NK-92 treated with Interleukin-12 subunit alpha and Interleukin-12 subunit beta, amount 100 ng/mL, for 24 hours (cell line): Measurements from ENCODE around the gene IL11RA.
A peak's percentile ranks its signal among the peaks of the same experiment; 100 is the strongest.
"Not testable (repeated sequence)": the region's sequence is repeated elsewhere in the genome, so short reads cannot be mapped to it uniquely, and the experiment has no call there.

Source experiments
- DNase-seq: peaks from one replicate; lab custom pipeline; 2025; lab: John Stamatoyannopoulos, UW

Gene IL11RA

DNA sequence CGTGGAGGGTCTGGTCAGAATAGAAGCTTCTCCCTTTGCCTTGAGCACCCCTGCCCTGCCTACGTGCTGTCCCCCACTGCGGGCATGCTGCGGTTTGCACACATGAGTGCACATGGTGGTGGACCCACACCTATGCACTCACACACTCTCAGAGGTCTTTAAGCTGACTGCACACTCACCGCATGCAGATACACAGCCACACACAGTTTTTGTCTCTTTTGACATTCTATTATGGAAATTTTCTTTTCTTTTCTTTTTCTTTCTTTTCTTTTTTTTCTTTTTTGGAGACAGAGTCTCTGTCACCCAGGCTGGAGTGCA, 22.5 kb upstream of the IL11RA start:
- no peak for DNase-seq

DNA sequence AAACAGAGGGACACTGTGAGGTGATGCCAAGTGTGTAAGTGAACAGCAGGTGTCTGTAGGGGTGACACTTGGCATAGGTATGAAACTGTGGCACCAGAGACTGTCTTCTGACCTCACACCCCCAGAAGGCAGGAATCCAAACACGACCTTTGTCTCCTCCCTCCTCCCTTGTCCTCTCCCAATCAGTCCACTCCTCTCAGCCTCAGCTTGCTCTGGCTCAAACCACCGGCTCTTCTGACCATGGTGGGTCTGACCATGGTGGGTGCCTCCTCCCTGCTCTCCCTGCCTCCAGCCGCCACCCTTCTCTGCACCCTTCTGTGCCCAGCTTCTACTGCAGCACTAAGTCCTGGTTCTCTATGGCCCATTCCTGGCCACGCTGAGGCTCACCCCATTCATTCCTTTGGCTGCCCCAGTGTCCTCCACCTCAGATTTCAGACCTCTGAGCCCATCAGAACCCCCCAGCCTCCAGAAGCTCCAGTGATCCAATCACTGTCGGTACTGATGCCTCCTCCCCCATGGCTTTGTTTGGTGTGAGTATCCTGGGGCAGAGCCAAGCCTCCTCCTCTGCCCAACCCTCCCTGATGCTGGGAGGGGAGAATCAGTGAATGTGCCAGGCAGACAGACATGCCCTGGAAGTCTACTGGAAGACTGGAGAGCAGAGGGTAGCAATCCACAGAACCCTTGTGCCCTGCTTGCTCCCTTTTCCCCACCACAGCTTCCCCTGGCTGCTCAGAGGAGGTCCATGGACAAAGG, 21.4 kb upstream of the IL11RA start:
- DNase-seq: no peak

DNA sequence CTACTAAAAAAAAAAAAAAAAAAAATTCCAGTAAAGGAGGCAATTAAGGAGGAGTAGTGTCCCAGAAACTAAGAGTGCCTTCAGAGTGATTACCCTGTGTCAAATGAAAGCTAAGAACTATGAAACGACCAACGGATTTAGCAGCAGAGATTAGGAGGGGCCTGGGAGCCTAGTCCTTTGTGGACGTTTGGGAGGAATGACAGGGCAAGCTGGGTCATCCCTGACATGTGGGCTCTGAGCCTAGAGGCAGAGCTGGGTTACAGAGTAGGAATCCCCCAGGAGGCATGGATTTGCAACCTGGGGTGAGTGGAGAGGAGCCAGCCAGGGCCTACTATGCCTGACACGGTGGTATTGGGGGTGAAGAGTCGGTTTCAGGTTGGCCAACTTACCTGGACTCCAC, 18.8 kb upstream of the IL11RA start:
- DNase-seq: no peak

DNA sequence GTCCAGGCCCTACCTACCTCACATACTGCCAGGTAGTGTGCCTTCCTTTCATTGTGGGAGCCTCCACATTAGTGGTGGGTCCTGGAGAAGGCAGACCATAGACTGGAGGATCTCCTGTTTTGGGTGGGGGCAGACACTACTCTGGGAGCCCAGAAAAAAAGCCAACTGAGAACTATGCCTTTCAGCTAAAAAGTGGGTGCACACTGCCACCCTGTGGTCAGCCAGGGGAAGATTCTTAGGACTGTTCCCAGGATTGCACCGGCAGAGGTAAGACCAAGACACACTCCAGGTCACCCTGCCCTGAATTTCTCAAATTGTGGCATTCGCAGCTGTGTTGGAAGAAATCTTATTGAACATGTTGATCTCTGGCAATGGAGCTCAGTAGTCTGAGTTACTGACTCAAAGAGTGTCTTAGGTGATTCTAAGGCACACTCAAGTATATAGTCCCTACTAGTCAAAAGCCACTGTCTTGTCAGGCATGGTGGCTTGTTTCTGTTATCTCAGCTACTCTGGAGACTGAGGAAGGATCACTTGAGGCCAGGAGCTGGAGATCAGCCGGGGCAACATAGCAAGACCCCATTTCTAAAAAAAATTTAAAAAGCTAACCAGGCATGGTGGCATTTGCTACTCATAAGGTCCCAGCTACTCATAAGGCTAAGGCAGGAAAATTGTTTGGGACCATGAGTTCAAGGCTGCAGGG, 18.0 kb upstream of the IL11RA start:
- DNase-seq: peak; percentile 45

DNA sequence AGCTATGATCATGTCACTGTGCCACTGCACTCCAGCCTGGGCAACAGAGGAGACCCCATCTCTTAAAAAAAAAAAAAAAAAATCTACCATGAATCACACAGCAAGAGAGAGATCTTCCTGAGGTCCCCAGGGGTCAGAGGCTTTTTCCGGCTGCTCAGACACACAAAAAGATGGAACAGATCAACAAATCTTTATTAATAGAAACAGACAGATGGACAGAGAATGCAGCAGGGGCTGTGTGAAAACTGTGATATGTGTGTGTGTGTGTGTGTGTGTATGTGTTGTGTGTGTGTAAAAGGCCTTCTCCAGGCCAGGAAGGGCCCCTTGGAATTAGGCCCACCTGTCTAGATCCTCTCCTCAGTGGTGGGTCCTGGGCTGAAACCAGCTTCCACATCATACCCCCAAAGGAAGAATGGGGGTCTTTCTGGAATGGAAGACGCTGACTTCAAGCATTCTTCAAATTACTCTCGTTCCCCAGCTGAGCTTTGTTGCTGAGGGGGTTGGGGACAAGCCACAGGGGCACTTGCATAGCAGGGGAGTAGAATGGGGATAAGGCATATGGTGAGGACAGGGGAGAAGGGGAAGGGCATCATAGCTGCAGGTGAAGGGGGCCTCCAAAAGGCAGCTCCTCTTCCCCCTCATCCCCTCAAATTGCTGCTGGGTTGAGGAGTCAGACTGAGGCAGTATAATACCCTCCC, 17.3 kb upstream of the IL11RA start:
- no peak for DNase-seq

DNA sequence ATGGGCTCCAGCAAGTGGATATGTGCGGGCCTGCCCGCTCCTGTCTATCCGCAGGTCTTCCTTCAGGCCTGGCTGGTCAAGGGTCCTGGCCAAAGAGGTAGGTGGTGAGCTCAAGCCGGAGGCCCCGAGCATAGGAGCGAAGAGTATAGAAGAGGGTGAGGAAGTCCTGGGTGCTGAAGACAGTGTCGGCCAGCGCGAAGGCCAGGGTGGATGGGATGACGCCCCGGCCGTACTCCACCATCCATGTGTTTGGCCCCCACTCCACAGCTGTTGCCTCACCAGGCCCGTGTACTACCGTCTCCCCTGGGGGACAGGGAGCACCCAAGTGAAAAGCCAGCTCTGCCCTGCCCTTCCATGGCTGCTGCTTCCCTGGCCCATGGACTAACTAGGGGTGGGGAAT, 16.4 kb upstream of the IL11RA start:
- DNase-seq: no peak

DNA sequence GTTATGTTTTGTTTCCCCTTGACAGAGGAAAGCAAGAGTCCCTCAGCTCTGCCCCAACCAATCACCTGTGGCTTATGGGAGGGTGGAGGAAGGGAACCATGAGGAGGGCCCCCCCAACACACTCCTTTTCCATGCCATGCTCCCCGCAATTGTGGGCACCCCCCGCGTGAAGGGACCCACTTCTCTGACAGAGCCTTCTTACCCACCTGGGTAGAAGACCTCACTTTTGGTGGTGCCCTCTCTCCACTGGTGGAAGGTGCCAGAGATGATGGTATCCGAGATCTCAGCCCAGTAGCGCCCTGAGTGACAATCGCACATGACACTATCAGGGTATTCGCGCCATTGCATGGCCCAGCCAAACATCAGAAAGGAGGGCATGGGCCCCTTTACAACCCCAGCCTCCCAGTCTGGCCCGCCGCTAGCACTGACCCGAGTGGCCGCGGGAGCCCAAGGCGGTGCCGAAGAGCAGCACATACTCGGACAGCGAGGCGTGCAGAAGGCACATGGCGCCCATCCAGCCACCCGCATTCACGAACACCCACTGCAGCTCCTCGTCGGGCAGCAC, 15.1 kb upstream of the IL11RA start:
- peak; percentile 41 for DNase-seq

DNA sequence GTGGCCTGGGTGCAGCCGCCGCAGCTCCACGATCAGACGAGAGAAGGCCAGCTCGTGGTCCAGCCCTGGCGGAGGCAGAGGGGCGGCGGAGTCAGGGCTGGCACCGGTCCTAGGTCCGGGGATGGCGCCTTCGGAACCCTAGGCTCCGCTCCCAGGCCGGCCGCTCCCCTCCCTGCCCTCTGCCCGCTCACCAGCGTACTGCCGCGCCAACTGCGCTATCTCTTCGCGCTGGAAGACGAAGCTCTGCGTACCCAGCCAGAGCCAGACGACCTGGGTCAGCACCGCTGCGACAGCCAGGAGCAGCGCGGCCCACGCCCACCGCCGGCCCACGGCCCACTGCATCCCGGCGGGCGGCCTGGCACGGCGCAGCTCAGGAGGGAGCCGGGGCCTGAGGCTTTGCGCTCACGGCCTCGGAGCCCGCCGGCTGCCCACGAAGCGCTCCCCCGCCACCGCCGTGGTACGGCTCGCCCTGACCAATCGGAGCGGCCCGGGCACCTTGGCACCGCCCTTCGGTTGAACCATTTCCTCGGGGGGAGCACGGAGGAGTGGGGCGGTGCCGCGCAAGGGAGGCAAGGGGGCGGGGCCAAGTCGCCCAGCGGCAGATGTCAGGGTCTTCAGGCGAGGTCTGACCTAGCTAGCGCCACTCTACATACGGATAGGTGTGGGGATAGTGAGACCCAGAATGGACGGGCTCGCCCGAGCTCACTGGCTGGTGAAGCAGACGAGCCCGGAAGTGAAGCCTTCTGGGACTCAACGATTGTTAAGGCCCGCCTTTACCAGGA, 14.4 kb upstream of the IL11RA start, which contains the start of gene SIGMAR1:
Gene SIGMAR1, minus strand, starts transcription at position 432 of the 782 bp plus-strand sequence. Its CDS starts 90 bp downstream, at position 342.
- peak; percentile 82 for DNase-seq

DNA sequence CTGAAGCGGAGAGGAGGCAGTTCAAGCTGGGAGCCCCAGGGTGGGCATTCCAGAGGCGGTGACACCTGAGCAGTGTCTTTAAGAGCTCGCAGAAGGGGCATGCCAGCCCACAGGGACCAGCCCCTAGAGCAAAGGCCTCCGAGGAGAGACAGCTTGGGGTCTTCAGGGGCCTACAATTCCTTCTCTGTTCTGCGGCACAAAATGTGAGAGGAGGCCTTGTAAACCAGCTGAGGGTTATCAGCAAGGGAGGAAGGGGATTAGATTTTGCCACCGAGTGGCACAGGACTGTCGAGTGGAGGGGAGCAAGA, 13.9 kb upstream of the IL11RA start:
- DNase-seq: no peak

DNA sequence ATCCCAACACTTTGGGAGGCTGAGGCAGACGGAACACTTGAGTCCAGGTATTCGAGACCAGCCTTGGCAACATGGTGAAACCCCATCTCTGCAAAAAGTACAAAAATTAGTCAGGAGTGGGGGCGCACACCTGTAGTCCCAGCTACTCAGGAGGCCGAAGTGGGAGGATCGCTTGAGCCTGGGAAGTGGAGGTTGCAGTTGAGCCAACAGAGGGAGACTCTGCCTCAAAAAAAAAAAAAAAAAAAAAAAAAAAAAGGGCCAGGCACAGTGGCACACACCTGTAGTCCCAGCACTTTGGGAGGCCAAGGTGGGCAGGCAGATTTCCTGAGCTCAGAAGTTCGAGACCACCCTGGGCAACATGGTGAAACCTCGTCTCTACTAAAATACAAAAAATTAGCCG, 12.7 kb upstream of the IL11RA start:
- not testable (repeated sequence) for DNase-seq

DNA sequence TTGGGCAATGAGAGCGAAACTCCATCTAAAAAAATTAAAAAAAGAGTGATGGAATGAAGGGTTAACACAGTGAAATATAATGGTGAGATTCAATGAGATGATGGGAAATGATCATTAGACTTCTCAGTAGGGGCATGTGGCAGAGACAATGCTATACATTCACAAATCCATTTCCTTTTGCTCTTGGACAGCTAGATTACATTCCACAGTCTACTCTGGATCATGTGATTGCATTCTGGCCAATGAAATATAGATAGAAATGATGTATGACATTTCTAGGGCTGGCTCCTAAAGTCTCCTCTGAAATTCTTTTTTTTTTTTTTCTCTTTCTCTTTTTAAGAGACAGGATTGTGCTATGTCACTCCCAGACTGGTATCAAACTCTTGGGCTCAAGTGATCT, 9.3 kb upstream of the IL11RA start:
- no peak for DNase-seq

DNA sequence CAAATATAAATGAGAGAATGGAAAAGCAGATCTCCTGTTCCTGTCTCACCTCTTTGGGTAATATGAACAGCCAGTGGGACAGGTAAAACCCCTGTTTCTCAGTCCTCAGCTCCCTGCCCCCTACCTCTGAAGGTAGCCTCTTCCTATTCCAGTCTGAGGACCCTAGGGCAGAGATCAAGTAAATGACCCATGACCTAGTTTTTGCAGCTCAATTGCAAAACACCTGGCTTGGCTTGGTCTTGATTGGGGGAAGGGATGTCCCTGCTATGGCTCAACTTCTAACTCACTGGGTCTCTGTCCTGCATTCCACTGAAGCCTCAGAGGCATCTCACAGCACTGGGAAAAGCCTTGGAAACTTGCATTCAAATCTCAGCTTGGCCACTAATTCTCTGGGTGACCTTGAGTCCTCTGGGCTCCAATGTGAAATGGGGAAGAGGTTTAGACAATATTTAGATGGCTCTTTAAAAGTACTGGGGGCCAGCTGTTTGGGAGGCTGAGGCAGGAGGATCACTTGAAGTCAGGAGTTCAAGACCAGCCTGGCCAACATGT, 7.1 kb upstream of the IL11RA start:
- no peak for DNase-seq

DNA sequence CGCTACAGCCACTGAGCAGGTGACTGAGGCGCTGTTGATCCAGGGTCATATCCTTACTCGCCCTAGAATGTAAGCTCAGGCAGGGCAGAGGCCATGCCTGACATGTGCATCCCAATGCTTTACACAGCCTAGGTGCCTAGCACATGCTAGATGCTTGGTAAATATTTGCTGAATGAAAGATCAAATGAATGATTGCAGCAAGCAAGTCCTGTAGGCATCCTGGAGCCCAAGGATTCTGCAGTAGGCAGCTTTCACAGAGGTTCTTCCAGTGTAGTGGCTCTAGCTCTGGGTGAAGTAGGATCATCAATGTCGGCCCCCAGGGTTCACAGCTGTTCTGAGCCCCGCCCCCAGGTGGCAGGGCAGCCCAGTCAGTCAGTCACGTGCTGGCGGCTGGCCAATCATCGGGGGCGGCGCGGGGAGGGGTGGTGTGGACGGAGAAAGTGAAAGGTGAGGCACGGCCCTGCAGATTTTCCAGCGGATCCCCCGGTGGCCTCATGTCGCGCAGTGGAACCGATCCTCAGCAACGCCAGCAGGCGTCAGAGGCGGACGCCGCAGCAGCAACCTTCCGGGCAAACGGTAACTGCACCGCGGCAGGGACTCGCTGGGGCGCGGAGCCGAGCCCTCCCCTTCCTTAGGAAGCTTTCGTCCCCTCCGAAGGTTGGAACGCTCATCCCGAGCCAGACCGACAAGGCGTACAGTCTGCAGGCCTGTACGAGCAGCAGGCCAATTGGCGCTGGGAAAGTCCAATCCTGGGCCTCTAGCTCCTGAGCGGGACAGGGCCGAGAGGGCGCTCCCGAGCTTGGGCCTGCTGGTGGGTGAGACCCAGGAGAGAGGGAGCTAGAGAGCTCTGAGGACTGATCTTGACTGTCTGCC, 5.5 kb upstream of the IL11RA start, which contains the start of gene GALT:
Gene GALT, plus strand, starts transcription at position 465 of the 873 bp plus-strand sequence. Its CDS starts 30 bp downstream, at position 495.
- DNase-seq: peak; percentile 91

DNA sequence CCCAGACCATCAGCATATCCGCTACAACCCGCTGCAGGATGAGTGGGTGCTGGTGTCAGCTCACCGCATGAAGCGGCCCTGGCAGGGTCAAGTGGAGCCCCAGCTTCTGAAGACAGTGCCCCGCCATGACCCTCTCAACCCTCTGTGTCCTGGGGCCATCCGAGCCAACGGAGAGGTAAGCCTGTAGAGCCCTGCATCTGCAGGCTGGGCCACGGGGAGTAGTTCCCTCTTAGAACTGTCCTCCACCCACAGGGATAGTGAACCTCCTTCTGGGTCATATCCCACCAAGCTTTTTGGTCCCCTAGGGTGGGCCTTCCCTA, 4.9 kb upstream of the IL11RA start:
- no peak for DNase-seq

DNA sequence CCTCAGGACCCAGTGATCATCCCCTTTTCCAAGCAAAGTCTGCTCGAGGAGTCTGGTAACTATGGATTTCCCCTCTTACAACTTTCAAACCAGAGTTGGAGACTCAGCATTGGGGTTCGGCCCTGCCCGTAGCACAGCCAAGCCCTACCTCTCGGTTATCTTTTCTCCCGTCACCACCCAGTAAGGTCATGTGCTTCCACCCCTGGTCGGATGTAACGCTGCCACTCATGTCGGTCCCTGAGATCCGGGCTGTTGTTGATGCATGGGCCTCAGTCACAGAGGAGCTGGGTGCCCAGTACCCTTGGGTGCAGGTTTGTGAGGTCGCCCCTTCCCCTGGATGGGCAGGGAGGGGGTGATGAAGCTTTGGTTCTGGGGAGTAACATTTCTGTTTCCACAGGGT, 4.3 kb upstream of the IL11RA start:
- no peak for DNase-seq

DNA sequence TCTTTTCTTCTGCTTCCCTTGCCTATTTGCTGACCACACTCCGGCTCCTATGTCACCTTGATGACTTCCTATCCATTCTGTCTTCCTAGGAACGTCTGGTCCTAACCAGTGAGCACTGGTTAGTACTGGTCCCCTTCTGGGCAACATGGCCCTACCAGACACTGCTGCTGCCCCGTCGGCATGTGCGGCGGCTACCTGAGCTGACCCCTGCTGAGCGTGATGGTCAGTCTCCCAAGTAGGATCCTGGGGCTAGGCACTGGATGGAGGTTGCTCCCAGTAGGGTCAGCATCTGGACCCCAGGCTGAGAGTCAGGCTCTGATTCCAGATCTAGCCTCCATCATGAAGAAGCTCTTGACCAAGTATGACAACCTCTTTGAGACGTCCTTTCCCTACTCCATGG, 3.3 kb upstream of the IL11RA start:
- no peak for DNase-seq

DNA sequence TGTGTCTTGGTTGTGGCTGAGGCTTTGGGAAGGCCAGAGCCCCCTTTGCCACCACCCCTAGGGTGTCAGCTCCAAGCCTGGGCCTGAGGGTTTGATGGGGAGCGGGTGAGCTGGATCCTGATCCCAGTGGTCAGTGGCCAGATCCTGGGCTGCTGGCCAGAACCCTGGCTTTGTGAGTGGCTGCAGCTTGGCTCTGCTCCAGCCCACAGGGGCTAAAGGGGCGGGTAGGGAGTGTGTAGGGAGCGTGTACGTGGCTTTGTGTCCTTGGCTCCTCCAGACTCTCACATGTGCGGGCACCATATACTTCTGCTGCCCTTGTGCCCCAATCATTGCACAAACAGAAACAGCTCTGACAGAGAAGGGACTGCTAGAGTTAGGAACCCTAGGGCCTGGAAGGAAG, 1.2 kb upstream of the IL11RA start:
- no peak for DNase-seq

DNA sequence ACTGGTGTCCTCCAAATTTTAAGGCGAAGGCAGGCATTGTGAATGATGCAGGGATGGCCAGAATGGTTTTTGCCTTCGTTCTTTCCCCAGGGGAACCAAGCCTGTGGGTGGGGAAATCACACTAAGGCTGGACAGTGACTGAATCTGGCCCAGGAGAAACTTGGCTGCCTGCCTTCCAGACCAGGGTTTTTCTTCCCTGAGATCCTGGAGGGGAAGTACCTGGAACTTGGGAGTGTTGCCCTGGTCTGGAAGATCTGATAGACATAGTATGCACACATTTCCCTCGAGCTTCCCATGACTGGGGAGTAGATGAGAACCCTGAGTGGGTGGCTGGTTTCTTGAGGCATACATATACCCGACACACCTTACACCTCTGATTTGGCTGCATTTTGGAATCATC, 664 bp upstream of the IL11RA start:
- no peak for DNase-seq

DNA sequence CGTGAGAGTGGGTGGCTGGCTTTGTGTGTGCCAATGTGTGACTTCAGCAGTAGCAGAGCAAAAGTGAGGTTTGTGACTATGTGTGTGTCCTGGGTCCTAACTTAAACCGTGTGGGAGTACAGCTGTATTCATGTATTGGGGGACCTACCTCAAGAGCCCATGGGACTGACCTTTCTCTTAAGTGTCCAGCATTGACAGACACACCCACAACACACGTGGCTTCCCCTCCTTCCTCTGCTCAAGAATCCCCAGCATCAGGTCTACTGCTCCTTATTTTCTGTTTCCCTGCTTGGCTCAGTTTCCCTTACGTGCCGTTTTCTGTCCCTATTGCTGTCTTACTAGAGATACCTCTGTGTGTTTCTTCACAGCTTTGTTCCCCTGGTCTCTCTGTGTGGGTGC, 616 bp downstream of the IL11RA start:
- DNase-seq: no peak

DNA sequence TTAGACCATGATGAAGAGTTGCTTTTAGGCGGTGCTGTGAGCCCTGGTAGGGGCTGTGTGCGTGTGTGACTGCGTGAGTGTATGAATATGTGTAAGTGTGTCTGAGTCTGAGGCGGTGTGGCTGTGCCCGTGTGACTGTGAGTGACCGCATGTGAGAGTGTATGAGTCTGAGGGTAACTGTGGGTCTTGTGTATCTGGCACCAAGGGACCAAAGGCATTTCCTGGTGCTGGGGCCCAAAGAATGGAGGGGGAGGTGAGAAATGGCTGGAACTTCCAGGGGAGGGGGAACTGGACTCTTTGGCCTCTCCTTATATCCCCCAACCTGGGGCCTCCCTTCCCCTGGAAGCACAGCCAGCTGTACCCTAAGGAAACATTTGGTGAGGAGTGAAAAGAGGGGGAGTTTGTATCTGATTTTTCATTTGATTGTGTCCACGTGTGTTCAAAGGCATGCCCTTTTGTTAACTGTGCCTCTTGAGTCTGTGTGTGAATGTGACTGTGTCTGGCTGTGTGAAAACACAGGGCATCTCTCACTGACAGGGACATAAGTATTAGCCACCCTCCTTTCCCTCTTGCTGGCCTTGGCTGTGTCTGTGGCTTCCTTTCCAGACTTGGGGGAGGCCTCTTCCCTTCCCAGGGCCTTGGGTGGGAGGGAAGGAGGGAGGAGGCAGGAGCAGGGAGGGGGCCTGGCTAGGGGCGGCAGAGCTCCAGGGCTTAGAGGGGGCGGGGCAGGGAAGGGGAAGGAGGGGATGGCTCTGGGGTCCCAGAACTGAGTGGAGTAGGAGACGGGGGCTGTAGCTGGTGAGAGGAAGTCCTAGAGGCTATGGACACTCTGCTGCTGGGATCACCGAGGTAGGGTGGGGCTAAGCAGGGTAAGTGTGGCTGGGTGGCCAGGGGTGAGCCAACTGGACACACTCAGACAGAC, 1.4 kb downstream of the IL11RA start:
- DNase-seq: no peak
